Stimulated activated CD4-positive, alpha-beta T cell treated with anti-CD3 and anti-CD28 coated beads, Interleukin-4, amount 100 ng/mL, for 4 hours (primary cell): Measurements from ENCODE around the gene NUP43.
"Not testable (repeated sequence)": the region's sequence is repeated elsewhere in the genome, so short reads cannot be mapped to it uniquely, and the experiment has no call there.

Experiments used
- DNase-seq, 2 experiments: peaks; one replicate each; pipeline ENCODE4 v3.0.0-alpha.2; 2020

Gene NUP43

GRCh38 chr6:149683256-149683859 is 63.0 kb downstream of the NUP43 start:
- no peak for DNase-seq

- not testable (repeated sequence) for DNase-seq
Measured at GRCh38 chr6:149681845-149682244, 64.5 kb downstream of the NUP43 start.

GRCh38 chr6:149681209-149681608 is 65.1 kb downstream of the NUP43 start:
- no peak for DNase-seq

GRCh38 chr6:149680503-149680902 is 65.8 kb downstream of the NUP43 start:
- no peak for DNase-seq
